ENCODE data around the gene ULK4.

DNA sequence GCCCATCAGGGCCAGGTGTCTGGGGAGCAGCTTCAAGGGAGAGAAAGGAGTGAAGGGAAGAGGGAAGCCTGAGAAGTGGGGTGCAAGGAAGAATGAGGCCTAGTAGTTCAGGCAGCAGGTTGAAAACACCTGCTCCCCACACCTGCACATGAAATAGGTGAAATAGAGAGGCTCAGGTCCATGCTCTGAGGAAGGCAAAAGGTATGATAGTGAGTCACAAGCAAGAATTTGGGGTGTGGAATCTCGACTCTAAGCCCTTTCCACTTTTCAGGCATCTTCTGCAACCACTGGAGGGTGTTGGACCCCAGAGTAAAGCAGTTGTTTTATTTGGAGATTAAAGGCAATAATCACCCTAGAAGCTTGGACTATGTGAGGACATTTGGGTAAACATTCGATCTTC lies 605.1 kb downstream of the ULK4 start:
- TF ChIP-seq, protein P1, sequence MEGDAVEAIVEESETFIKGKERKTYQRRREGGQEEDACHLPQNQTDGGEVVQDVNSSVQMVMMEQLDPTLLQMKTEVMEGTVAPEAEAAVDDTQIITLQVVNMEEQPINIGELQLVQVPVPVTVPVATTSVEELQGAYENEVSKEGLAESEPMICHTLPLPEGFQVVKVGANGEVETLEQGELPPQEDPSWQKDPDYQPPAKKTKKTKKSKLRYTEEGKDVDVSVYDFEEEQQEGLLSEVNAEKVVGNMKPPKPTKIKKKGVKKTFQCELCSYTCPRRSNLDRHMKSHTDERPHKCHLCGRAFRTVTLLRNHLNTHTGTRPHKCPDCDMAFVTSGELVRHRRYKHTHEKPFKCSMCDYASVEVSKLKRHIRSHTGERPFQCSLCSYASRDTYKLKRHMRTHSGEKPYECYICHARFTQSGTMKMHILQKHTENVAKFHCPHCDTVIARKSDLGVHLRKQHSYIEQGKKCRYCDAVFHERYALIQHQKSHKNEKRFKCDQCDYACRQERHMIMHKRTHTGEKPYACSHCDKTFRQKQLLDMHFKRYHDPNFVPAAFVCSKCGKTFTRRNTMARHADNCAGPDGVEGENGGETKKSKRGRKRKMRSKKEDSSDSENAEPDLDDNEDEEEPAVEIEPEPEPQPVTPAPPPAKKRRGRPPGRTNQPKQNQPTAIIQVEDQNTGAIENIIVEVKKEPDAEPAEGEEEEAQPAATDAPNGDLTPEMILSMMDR (IDR thresholded peaks at IDR 0.05; ENCODE audit: low read depth, low read length): no peak
- TF ChIP-seq EZH2phosphoT487 (IDR thresholded peaks at IDR 0.05; ENCODE audit: low read depth): no peak

Measured in OCI-LY3 (cell line).